Peyer's patch (tissue), 4 donors: ENCODE measurements around the gene TSPAN18.

ENCODE experiments used
- CTCF ChIP-seq, 6 experiments: fragments of 450-650 bp in 4 of 6; fragments of 200-600 bp in 2 of 6; sonication (generic) in 1 of 6; IDR thresholded peaks; one replicate each; pipeline ENCODE4 v1.5.1; 2017 to 2019; ENCODE audit warnings: antibody characterized with exemption in 6 of 6, mild to moderate bottlenecking in 3 of 6, moderate library complexity in 1 of 6
- POLR2A ChIP-seq, 2 donors: fragments of 450-650 bp; IDR thresholded peaks; one replicate each; pipeline ENCODE4 v1.5.1; 2017; ENCODE audit warnings: antibody characterized with exemption in 2 of 2, mild to moderate bottlenecking in 2 of 2, moderate library complexity in 2 of 2

- TF ChIP-seq CTCF (IDR thresholded peaks at IDR 0.05) (no peak), POLR2A (IDR thresholded peaks at IDR 0.05) (no peak)
Observed at GRCh38 chr11:44884056-44884455, 157.3 kb downstream of the TSPAN18 start.
